GM12872 (cell line): ENCODE data around the gene NACAD.

ENCODE experiments used
- TF ChIP-seq, protein P1 (sequence below): IDR thresholded peaks from 3 replicates; pipeline ENCODE4 v1.5.1; 2011; ENCODE audit warnings: low read depth, mild to moderate bottlenecking, low read length, moderate library complexity; ENCODE audit not compliant: insufficient read depth

Gene NACAD

GRCh38 chr7:45122975-45123860, 34.4 kb upstream of the NACAD start:
- TF ChIP-seq, protein P1, sequence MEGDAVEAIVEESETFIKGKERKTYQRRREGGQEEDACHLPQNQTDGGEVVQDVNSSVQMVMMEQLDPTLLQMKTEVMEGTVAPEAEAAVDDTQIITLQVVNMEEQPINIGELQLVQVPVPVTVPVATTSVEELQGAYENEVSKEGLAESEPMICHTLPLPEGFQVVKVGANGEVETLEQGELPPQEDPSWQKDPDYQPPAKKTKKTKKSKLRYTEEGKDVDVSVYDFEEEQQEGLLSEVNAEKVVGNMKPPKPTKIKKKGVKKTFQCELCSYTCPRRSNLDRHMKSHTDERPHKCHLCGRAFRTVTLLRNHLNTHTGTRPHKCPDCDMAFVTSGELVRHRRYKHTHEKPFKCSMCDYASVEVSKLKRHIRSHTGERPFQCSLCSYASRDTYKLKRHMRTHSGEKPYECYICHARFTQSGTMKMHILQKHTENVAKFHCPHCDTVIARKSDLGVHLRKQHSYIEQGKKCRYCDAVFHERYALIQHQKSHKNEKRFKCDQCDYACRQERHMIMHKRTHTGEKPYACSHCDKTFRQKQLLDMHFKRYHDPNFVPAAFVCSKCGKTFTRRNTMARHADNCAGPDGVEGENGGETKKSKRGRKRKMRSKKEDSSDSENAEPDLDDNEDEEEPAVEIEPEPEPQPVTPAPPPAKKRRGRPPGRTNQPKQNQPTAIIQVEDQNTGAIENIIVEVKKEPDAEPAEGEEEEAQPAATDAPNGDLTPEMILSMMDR, result no peak

DNA sequence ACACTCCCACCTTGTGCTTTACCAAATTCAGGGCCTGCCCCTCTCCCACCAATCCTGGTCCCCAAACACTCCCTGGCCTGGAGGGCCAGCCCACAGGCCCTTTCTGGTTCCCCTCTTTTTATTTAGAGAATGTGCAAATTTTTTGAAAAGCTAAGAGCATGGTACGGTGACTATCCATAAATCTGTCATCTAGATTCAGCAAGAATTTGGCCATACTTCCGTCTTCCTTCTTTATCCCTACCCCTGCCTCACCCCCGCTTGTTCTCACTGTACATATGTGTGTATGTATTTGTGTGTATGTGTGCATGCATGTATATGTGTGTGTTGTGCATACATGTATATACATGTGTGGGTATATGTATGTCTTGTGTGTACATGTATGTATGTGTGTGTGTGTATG, 30.8 kb upstream of the NACAD start:
- TF ChIP-seq, protein P1, result no peak

- TF ChIP-seq, protein P1, result no peak
These were observed 30.1 kb upstream of the NACAD start for GRCh38 chr7:45118889-45119331.

DNA sequence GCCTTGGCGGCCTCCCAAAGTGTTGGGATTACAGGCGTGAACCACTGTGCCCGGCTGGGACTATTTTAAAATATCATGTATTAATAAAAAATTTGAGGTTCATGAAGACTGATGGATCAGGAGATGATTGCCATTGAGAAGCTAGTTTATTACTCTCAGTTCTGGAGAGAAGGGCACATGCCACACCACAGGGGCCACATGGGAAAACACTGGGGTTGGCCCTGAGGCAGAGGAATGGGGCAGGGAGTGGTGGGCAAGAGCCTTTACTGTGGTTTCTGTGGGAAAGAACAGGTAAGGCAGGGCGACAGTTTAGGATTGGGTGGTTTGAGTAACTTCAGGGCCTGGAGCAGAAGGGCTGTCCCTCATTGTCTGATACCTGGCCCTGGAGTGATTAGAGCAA, 29.5 kb upstream of the NACAD start:
- TF ChIP-seq, protein P1, result no peak

GRCh38 chr7:45117582-45117981, 28.8 kb upstream of the NACAD start:
- TF ChIP-seq, protein P1, result no peak

- TF ChIP-seq, protein P1, result no peak
These were observed 27.3 kb upstream of the NACAD start for GRCh38 chr7:45116048-45116447.

DNA sequence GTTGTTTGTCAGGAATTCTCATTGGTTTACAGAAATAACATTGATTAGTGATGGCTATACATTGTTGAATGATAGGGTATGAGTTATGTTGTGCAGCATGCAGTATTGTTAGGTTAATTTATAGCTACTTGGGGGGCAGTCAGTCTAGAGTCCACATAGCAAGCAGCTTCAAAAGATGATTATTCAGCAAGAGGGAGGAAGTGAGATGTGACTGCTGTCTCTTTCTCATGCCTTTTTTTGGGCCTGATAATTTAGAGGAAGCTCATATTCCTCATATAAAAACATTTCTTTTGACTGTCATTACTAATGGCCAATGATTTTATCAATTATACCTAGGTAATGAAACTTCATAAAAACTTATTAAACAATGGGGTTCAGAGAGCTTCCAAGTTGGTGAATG, 26.2 kb upstream of the NACAD start:
- TF ChIP-seq, protein P1, result no peak
